Heart right ventricle (tissue), 16 donors: ENCODE results near the gene DOCK1. TPM values are rescaled to one million over a fixed set of nuclear protein-coding genes. Genes with fewer than 3 reads are reported as not detected.

Experiments
- ATAC-seq, 8 donors: fragments of 200-7000 bp; cut with Tn5 transposase; one replicate each; pipeline ENCODE4 v1.9.1; 2020; ENCODE audit warnings: mild to moderate bottlenecking in 8 of 8, moderate library complexity in 8 of 8, moderate number of reproducible peaks in 1 of 8
- DNase-seq, 2 donors: peaks; one replicate each; pipeline ENCODE4 v3.0.0-alpha.2; 2020
- H3K27ac ChIP-seq, 10 donors: fragments of 200-600 bp; sonication (generic) in 2 of 10; one replicate each; pipeline versions ENCODE4 v1.5.0 to v1.8.0; 2020 to 2022; ENCODE audit warnings: mild to moderate bottlenecking in 3 of 10
- H3K27me3 ChIP-seq, 7 donors: fragments of 200-600 bp; one replicate each; pipeline ENCODE4 v1.8.0; 2021 to 2022; ENCODE audit warnings: mild to moderate bottlenecking in 2 of 7
- H3K36me3 ChIP-seq, 9 donors: fragments of 200-600 bp; sonication (generic) in 1 of 9; one replicate each; pipeline versions ENCODE4 v1.5.0 to v1.8.0; 2020 to 2022; ENCODE audit warnings: mild to moderate bottlenecking in 2 of 9
- H3K4me1 ChIP-seq, 9 donors: fragments of 200-600 bp; sonication (generic) in 1 of 9; one replicate each; pipeline versions ENCODE4 v1.5.0 to v1.8.0; 2020 to 2022; ENCODE audit warnings: mild to moderate bottlenecking in 4 of 9
- H3K4me3 ChIP-seq, 10 donors: fragments of 200-600 bp; sonication (generic) in 2 of 10; one replicate each; pipeline versions ENCODE4 v1.5.0 to v1.8.0; 2020 to 2022; ENCODE audit warnings: mild to moderate bottlenecking in 7 of 10, moderate library complexity in 2 of 10
- H3K9me3 ChIP-seq, 11 donors: fragments of 200-600 bp in 10 of 11; sonication (generic) in 2 of 11; one replicate each; pipeline versions ENCODE4 v1.5.0 to v1.8.0; 2013 to 2022; ENCODE audit warnings: mild to moderate bottlenecking in 2 of 11, control low read depth in 1 of 11, moderate library complexity in 1 of 11
- WGBS, 2 donors: extraction: QIAGEN DNeasy Blood & Tissue Kit; methylation state at CpG; one replicate each; pipeline ENCODE4 v1.1.7; 2013; ENCODE audit warnings: inconsistent platforms in 1 of 2; 5-methylcytosine and 5-hydroxymethylcytosine counted together
- intact Hi-C, 10 donors: fragments of 100-400 bp; cut with DNase I; formaldehyde crosslinking; loops; one replicate each; pipeline versions ENCODE4 v1.11.1 to v1.14.2; 2022
- polyA plus RNA-seq, 2 donors: library from polyadenylated mRNA; stranded (reverse); fragments of 200-250 nt; gene quantifications; one replicate each; pipeline ENCODE4 v1.2.3, GENCODE V29; 2013
- total RNA-seq, 10 donors: library from RNA; stranded (reverse); fragmentation: NEBNext Ultra II Directional in 3 of 10; extraction: Animal tissue kit (Norgen Biotek cat#: 25700) in 3 of 10; gene quantifications; one replicate each; pipeline versions ENCODE4 v1.2.1 to v1.2.4, GENCODE V29; 2021 to 2023
- TF ChIP-seq, protein P1 (sequence below), 9 donors: fragments of 200-600 bp; sonication (generic) in 2 of 9; IDR thresholded peaks; one replicate each; pipeline versions ENCODE4 v1.5.0 to v1.8.0; 2021 to 2022; ENCODE audit warnings: antibody characterized with exemption in 9 of 9, mild to moderate bottlenecking in 5 of 9, moderate library complexity in 1 of 9
- donor health status: Arrhythmogenic right ventricular cardiomyopathy.
- donor health status: ischemic (EF 13 %, LVEDD 7.1; RV severe dilation, severe dysfunction).
- donor health status: healthy with polysubstance abuse.
- donor health status: DM: no; HTN: yes; CAD: no.
- donor health status: DM: no; HTN: no; CAD: no.
- donor health status: ischemic (EF 25% LVEDD 6.9; RV normal size, moderate dysfunction).
- donor health status: ischemic (EF 25% LVEDD 5.7; RV mildly dilated, moderate dysfunction).
- donor health status: healthy.
- donor health status: DM: yes; HTN: yes; CAD: no.
- donor health status: Ischemic cardiomyopathy.
- donor health status: ischemic (EF 35%, LVEDD 5.7; RV mildly dilated, moderate dysfunction).
- donor health status: nonischemic (EF 11% LVEDD 7.7; RV severe dilation, severe dysfunction).
- donor health status: DM: yes; HTN: yes; CAD: no.
- donor health status: PGD.
- donor health status: ischemic (EF 29% LVEDD 5.4; RV normal size, mild dysfunction).
- donor health status: nonischemic (EF 23%, LVEDD 6.1; RV moderate dilation, normal function).

DOCK1 gene
- total and polyA plus RNA-seq, 12 donors: 7.8 to 26.7 (median 19.8) TPM

GRCh38 chr10:127081851-127082345, 176.7 kb downstream of the DOCK1 start:
- Histone ChIP-seq H3K9me3 (no peaks in the 10 kb centered on the region), H3K4me1 (peaks cover 0 to 12% (median 0%) of the 10 kb centered on the region in 9 donors), H3K27ac (no peak overlapping the region), H3K4me3 (no peak overlapping the region), H3K36me3 (peaks cover 0 to 53% (median 0%) of the 10 kb centered on the region in 9 donors), H3K27me3 (no peaks in the 10 kb centered on the region)
- no peak for ATAC-seq
- intact Hi-C loops: no loop called here
- TF ChIP-seq, protein P1, sequence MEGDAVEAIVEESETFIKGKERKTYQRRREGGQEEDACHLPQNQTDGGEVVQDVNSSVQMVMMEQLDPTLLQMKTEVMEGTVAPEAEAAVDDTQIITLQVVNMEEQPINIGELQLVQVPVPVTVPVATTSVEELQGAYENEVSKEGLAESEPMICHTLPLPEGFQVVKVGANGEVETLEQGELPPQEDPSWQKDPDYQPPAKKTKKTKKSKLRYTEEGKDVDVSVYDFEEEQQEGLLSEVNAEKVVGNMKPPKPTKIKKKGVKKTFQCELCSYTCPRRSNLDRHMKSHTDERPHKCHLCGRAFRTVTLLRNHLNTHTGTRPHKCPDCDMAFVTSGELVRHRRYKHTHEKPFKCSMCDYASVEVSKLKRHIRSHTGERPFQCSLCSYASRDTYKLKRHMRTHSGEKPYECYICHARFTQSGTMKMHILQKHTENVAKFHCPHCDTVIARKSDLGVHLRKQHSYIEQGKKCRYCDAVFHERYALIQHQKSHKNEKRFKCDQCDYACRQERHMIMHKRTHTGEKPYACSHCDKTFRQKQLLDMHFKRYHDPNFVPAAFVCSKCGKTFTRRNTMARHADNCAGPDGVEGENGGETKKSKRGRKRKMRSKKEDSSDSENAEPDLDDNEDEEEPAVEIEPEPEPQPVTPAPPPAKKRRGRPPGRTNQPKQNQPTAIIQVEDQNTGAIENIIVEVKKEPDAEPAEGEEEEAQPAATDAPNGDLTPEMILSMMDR (IDR thresholded peaks at IDR 0.05): no peak
- WGBS, 2 donors: 80 to 82% methylated on average over 10 of the region's 10 CpGs
- DNase-seq: no peak

- ATAC-seq: no peak
- H3K36me3 ChIP-seq: peaks cover 0 to 48% (median 0%) of the 10 kb centered on the region in 9 donors
- H3K4me1 ChIP-seq: peaks cover 0 to 12% (median 0%) of the 10 kb centered on the region in 9 donors
- intact Hi-C loops: no loop called here
- H3K9me3 ChIP-seq: no peaks in the 10 kb centered on the region
- H3K4me3 ChIP-seq: no peak overlapping the region
- no peak overlapping the region for H3K27ac ChIP-seq
- DNase-seq: no peak
- H3K27me3 ChIP-seq: no peaks in the 10 kb centered on the region
- TF ChIP-seq, protein P1 (IDR thresholded peaks at IDR 0.05): no peak
- 74 to 90% methylated on average over 4 of the region's 4 CpGs for WGBS, 2 donors
These were observed 177.4 kb downstream of the DOCK1 start for GRCh38 chr10:127082651-127083050.

- 76 to 96% methylated on average over 5 of the region's 5 CpGs for WGBS, 2 donors
These were observed 180.7 kb downstream of the DOCK1 start for GRCh38 chr10:127085957-127086356.

GRCh38 chr10:127088908-127089307, 183.7 kb downstream of the DOCK1 start:
- DNase-seq: no peak
- Histone ChIP-seq H3K27me3 (no peaks in the 10 kb centered on the region), H3K36me3 (peaks cover 0 to 33% (median 0%) of the 10 kb centered on the region in 9 donors), H3K27ac (no peak overlapping the region), H3K4me1 (no peaks in the 10 kb centered on the region), H3K9me3 (no peaks in the 10 kb centered on the region), H3K4me3 (no peak overlapping the region)
- WGBS, 2 donors: 95 to 97% methylated on average over 10 of the region's 10 CpGs
- intact Hi-C loops: no loop called here
- TF ChIP-seq, protein P1 (IDR thresholded peaks at IDR 0.05): no peak
- ATAC-seq: no peak

More at GRCh38 chr10:127085957-127086356, 180.7 kb downstream of the DOCK1 start:
- Histone ChIP-seq H3K27me3 (no peaks in the 10 kb centered on the region), H3K36me3 (peaks cover 0 to 29% (median 0%) of the 10 kb centered on the region in 9 donors), H3K9me3 (no peaks in the 10 kb centered on the region), H3K4me3 (no peak overlapping the region), H3K4me1 (peaks cover 0 to 9% (median 0%) of the 10 kb centered on the region in 9 donors), H3K27ac (no peak overlapping the region)
- intact Hi-C loops: no loop called here
- DNase-seq (no peak), ATAC-seq (no peak)
- TF ChIP-seq, protein P1 (IDR thresholded peaks at IDR 0.05): no peak
